GM19455 (cell line): ENCODE results near the gene EMID1.

Source experiments
- ATAC-seq: cut with Tn5 transposase; IDR thresholded peaks from one replicate; pipeline ENCODE4 v1.9.1; 2021; ENCODE audit not compliant: unreplicated experiment

EMID1 gene

DNA sequence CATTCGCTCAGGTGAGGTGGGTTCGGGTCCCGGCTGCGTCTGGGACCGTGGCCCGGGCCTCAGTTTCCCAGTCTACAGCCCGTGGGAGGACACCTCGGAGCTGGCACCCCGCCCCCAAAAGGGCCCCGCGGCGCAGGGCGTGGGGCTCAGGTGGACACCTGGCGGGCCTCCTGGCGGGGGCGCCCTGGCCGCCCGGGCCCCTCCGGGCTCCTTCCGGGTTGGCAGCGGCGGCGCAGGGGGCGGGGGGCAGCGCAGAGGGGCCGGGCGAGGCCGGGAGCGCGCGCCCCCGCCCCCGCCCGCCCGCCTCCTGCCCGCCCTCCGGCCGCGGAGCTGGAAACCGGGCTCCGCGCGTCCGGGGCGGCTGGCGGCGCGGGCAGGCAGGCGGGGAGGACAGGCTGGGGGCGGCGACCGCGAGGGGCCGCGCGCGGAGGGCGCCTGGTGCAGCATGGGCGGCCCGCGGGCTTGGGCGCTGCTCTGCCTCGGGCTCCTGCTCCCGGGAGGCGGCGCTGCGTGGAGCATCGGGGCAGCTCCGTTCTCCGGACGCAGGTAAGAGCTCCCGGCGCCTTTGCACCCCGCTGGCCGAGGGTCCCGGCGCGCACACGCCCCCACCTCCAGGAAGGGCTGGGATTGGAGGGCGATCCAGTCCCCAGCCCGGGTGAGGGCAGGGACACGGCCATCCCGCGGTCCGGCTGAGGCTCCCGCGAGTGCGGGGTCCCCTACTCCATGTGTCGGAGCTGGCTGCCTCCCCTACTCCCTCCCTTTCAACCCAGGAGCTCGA lies at the start of gene EMID1:
Gene EMID1, plus strand, starts transcription at position 303 of the 778 bp plus-strand sequence. Its CDS starts 143 bp downstream, at position 446.
- no peak for ATAC-seq

DNA sequence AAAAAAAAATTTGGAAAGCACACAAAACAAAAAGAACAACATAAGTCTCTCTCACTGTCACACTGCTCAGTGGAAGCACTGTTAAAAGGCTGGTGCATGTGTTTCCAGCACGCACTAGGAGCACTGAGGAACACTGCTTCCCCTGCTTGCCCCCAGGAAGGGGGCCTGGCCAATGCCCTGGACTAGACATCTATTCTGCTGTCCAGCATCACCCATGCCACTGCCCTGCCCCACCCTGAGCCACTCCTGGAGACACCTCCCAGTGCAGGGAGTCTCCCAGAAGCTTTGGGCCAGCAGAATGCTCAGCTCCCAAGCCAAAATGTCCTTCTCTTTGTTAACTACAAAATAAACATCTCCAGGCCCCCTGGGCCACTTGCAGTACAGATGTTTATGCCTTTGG lies 49.7 kb upstream of the EMID1 start:
- ATAC-seq = no peak

DNA sequence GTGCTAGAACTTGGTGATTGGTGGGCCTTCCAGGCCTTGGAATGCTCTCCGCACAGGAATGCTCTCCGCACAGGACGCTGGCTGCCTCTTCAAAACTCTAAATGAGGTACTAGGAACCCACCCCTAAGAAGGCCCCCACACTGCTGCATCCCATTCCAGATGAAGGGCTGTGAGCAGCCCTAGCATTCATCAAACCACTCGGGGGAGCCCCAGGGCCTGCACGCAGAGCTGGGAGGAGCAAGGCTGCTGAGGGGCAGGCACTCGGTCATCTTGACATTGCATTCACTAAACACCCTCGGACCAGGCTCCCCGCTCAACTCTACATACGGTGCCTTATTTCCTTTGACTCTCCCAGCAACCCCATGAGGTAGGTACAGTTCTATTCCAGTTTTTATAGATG lies 49.2 kb upstream of the EMID1 start:
- ATAC-seq = no peak

DNA sequence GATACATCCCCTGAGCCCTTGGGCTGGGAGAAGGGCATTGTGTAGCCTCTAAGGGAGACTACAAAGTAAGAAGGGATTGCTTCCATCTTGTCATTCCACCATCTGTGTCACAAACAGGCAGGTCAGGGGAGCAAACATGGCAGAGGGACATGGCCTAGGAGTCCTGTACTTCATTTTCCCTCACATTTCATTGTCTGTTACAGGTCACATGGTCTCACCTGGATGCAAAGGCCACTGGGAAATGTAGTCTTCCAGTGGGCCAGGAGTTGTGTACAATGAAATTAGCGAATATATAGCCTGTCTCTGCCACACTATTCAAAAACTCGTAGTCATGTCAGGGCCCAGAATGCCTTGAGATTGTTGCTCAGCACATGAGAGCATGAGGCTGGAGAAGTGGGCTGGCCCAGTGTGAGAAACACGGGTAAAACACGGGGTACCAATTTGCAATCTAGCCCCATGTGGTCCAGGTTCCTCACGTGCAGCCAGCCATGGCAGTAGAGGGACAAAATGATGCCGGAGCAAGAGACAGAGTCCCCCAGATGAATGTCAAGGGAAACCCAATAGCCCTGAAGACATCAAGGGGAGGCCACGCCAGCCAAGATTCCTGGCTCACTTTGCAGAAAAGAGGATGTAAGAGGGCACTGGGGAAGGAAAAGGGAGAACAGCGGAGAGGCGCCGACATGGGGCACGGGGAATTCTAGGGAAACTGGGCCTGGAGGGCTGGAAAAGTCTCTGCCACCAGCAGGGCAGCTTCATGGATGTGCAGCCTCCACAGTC lies 47.7 kb upstream of the EMID1 start:
- no peak for ATAC-seq

DNA sequence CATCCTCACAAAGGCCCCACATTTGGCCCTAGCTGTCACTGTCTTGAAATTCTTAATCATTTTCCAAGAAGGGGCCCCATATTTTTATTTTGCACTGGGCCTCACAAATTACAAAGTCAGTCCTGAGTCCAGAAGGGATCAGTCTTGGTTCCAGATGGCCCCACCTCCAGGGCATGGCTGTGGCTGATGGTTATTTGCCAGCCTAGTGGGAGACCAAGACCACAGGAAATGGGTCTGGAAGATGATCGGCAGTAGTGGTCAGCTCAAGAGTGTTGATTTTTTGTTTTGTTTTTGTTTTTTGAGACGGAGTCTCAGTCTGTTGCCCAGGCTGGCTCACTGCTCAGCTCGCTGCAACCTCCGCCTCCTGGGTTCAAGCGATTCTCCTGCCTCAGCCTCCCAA lies 47.1 kb upstream of the EMID1 start:
- ATAC-seq = no peak

- ATAC-seq = no peak
Observed at GRCh38 chr22:29163808-29164207, 41.9 kb upstream of the EMID1 start.

GRCh38 chr22:29165321-29166060 lies 40.2 kb upstream of the EMID1 start:
- ATAC-seq = no peak

GRCh38 chr22:29166180-29166579 lies 39.5 kb upstream of the EMID1 start:
- no peak for ATAC-seq

- ATAC-seq = peak; percentile 91
Observed at GRCh38 chr22:29167032-29167911, 38.4 kb upstream of the EMID1 start.

GRCh38 chr22:29171721-29172120 lies 34.0 kb upstream of the EMID1 start:
- ATAC-seq = no peak

DNA sequence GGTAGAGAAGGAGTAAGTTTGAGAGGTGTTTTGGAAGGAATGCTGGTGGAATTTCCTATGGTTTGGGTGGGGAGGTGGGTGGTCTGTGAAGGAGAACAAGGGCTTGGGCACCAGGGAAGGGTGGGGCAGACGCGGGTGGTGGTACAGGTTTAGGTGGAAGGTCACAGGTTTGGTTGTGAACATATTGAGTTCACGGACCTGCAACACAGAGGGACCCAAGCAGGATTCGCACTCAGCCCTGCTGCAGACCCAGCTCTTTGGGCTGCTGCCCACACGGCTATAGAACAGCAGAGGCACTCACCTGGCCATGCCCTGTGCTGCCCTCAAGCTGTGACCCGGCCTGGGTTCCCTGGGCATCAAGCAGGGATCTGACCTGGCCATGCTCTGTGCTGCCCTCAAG lies 33.5 kb upstream of the EMID1 start:
- ATAC-seq = no peak

GRCh38 chr22:29175312-29175835 lies 30.3 kb upstream of the EMID1 start:
- no peak for ATAC-seq

GRCh38 chr22:29183971-29184848 lies 21.5 kb upstream of the EMID1 start:
- ATAC-seq = no peak

DNA sequence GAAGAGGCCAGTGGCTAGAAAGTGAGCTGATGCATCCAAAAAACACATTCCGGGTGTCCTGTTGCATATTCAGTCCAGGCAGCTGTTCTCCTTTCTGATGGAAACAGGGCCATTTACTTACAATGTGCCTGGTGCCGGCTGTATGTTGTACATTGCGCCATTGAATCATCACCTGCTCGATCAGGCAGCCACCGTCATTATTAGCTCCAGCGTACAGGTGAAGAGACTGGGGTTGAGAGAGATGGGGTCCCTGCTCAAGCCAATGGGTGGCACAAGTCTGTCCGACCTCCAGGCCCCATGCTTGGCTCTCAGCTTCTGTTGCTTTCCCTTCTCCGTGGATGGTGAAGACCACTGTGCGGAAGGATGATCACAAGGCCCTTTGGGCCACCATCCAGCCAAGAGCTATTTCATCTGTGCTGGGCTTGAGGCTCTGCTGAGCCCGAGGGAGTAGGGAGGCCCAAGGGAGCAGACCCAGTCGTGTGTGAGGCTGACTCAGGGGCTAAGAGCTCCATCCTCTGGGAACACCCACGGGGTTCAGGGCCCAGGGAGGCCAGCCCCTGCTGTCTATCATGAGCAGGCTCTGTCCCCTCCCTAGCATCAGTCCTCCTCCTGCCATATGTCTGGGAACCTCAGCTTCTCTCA lies 20.7 kb upstream of the EMID1 start:
- no peak for ATAC-seq

GRCh38 chr22:29186302-29186701 lies 19.4 kb upstream of the EMID1 start:
- ATAC-seq = no peak

GRCh38 chr22:29187831-29188230 lies 17.9 kb upstream of the EMID1 start:
- ATAC-seq = no peak

DNA sequence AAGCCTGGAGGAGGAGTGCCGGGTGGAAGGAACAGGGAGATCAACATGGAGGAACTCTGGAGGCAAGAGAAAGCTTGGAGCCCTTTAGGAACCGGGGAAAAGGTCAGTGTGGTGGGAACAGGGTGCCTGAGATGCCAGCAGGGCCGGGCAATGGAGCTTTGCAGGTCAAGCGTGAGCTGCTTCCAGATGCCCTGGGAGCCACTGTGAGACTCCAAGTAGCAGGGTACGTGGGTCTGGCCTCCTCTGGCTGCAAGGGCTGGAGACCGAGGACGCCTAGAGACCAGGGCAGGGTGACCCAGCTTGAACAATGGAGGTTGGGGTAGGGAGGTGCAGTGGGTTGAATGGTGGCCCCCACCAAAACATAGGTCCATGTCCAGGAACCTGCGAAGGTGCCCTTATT lies 15.6 kb upstream of the EMID1 start:
- ATAC-seq = no peak

DNA sequence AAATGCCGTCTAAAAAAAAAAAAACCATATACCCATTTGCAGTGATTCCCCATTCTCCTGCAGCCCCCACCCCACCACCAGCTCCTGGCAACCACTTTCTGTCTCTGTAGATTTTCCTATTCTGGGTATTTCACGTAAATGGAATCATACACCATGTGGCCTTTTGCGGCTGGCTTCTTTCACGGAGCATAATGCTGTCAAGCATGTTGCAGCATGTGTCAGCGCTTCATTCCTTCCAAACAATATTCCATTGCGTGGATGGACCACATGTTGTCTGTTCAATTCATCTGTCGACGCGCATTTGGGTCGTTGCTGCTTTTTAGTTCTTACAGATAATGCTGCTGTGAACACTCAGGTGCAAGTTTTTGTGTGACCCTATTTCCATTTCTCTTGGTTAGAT lies 14.8 kb upstream of the EMID1 start:
- ATAC-seq = no peak

DNA sequence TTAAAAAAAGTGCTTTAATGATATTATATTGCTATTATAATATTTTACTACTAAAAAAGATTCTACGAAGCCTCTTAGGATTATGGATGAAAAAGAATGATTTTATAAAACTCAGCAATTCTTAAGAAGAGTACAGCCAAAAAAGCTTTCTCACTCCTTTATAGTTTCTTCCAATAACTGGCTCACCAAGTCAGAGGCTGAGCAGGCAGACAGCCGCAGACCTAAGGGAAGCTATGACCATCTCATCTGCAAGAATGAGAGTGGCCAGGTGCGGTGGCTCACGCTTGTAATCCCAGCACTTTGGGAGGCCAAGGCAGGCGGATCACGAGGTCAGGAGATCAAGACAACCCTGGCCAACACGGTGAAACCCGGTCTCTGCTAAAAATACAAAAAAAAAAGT lies 12.7 kb upstream of the EMID1 start:
- no peak for ATAC-seq
